ENCODE data around the gene ADAMTS6.

The ADAMTS6 gene

GRCh38 chr5:65103756-65104440 lies 377.8 kb downstream of the ADAMTS6 start:
- no peak for DNase-seq (ENCODE audit: low read depth)

- DNase-seq (ENCODE audit: low read depth): no peak
Measured at GRCh38 chr5:65102976-65103711, 378.6 kb downstream of the ADAMTS6 start.

- DNase-seq (ENCODE audit: low read depth): no peak
Measured at GRCh38 chr5:65102371-65102975, 379.2 kb downstream of the ADAMTS6 start.

- DNase-seq (ENCODE audit: low read depth): no peak
Measured at GRCh38 chr5:65101632-65102100, 380.1 kb downstream of the ADAMTS6 start.

- peak; percentile 77 for DNase-seq (ENCODE audit: low read depth)
Measured at GRCh38 chr5:65100911-65101631, 380.6 kb downstream of the ADAMTS6 start.

Data from EH (cell line).